Measurements from ENCODE around the gene SPIB. TPM values are rescaled to one million over a fixed set of nuclear protein-coding genes. Genes with fewer than 3 reads are reported as not detected.

Gene SPIB
- total RNA-seq, 1 experiment from 2014 or later, result 0.50 TPM

GRCh38 chr19:50428772-50429463 lies 10.2 kb downstream of the SPIB start:
- DNase-seq, result no peak
- peaks cover 11% of the 10 kb centered on the region for H3K4me1 ChIP-seq
- ChIA-PET POLR2A (no interaction called here), CTCF (no interaction called here)
- no peak overlapping the region for H3K4me3 ChIP-seq (ENCODE audit: low read depth, low read length)
- intact Hi-C loops (cut with micrococcal nuclease; ENCODE audit: unreplicated experiment), result no loop called here
- TF ChIP-seq CTCF (IDR thresholded peaks at IDR 0.05; ENCODE audit: insufficient read depth in 1 of 2, low read depth in 1 of 2, low read length in 1 of 2, severe bottlenecking in 1 of 2, unreplicated experiment in 1 of 2), result no peak
- H3K27me3 ChIP-seq (replicated peaks; ENCODE audit: control insufficient read depth, insufficient read depth, low read length), result no peaks in the 10 kb centered on the region
- Mint-ChIP-seq H3K27me3 (ENCODE audit: insufficient read depth, unreplicated experiment) (peaks cover 6% of the 10 kb centered on the region), H3K9me3 (ENCODE audit: unreplicated experiment) (no peaks in the 10 kb centered on the region), H3K27ac (ENCODE audit: unreplicated experiment) (no peak overlapping the region), H3K36me3 (ENCODE audit: insufficient read depth, unreplicated experiment) (peaks cover 12% of the 10 kb centered on the region), H3K4me1 (ENCODE audit: low read depth, unreplicated experiment) (peaks cover 7% of the 10 kb centered on the region), H3K4me3 (ENCODE audit: unreplicated experiment) (no peak overlapping the region)
- no peaks in the 10 kb centered on the region for H3K9me3 ChIP-seq
- BruUV-seq (replicated peaks), result no TSS peak
- no peaks in the 10 kb centered on the region for H3K36me3 ChIP-seq (ENCODE audit: control insufficient read depth, insufficient read depth, low read length)

GRCh38 chr19:50430888-50431342 lies 12.2 kb downstream of the SPIB start:
- Mint-ChIP-seq H3K27me3 (ENCODE audit: insufficient read depth, unreplicated experiment) (peaks cover 6% of the 10 kb centered on the region), H3K4me3 (ENCODE audit: unreplicated experiment) (peak overlapping the region; percentile 94), H3K4me1 (ENCODE audit: low read depth, unreplicated experiment) (peaks cover 7% of the 10 kb centered on the region), H3K27ac (ENCODE audit: unreplicated experiment) (peak overlapping the region; percentile 74), H3K36me3 (ENCODE audit: insufficient read depth, unreplicated experiment) (peaks cover 12% of the 10 kb centered on the region), H3K9me3 (ENCODE audit: unreplicated experiment) (no peaks in the 10 kb centered on the region)
- Histone ChIP-seq H3K27me3 (replicated peaks; ENCODE audit: control insufficient read depth, insufficient read depth, low read length) (no peaks in the 10 kb centered on the region), H3K9me3 (no peaks in the 10 kb centered on the region), H3K4me3 (ENCODE audit: low read depth, low read length) (no peak overlapping the region), H3K36me3 (ENCODE audit: control insufficient read depth, insufficient read depth, low read length) (no peaks in the 10 kb centered on the region), H3K4me1 (peaks cover 11% of the 10 kb centered on the region)
- BruUV-seq (replicated peaks), result TSS peak; percentile 95
- intact Hi-C loops (cut with micrococcal nuclease; ENCODE audit: unreplicated experiment), result loop anchor here (1.0 kb wide), 1 partner anchor 30 kb away; no protein-coding TSS in a partner anchor
- DNase-seq, result no peak
- POLR2A ChIA-PET, result interaction anchor here (0.5 to 0.6 kb wide), 2 partner anchors 11 to 73 kb away, joined by 3 to 5 read pairs; no protein-coding TSS in a partner anchor
- CTCF ChIA-PET, result interaction anchor here (0.6 to 1.2 kb wide), 2 partner anchors 62 to 63 kb away, joined by 3 read pairs; no protein-coding TSS in a partner anchor
- TF ChIP-seq CTCF (IDR thresholded peaks at IDR 0.05; ENCODE audit: insufficient read depth in 1 of 2, low read depth in 1 of 2, low read length in 1 of 2, severe bottlenecking in 1 of 2, unreplicated experiment in 1 of 2), result no peak

GRCh38 chr19:50431343-50432220 lies 12.8 kb downstream of the SPIB start:
- Mint-ChIP-seq H3K4me3 (ENCODE audit: unreplicated experiment) (peak overlapping the region; percentile 94), H3K27me3 (ENCODE audit: insufficient read depth, unreplicated experiment) (peaks cover 6% of the 10 kb centered on the region), H3K36me3 (ENCODE audit: insufficient read depth, unreplicated experiment) (peaks cover 12% of the 10 kb centered on the region), H3K9me3 (ENCODE audit: unreplicated experiment) (no peaks in the 10 kb centered on the region), H3K27ac (ENCODE audit: unreplicated experiment) (peak overlapping the region; percentile 74), H3K4me1 (ENCODE audit: low read depth, unreplicated experiment) (peaks cover 7% of the 10 kb centered on the region)
- POLR2A ChIA-PET, result interaction anchor here (0.5 kb wide), 1 partner anchor 73 kb away, joined by 5 read pairs; no protein-coding TSS in a partner anchor
- CTCF ChIA-PET, result interaction anchor here (0.6 to 1.4 kb wide), 2 partner anchors 29 to 64 kb away, joined by 3 read pairs; no protein-coding TSS in a partner anchor
- peak; percentile 89 to 95 for DNase-seq
- TF ChIP-seq CTCF (IDR thresholded peaks at IDR 0.05; ENCODE audit: insufficient read depth in 1 of 2, low read depth in 1 of 2, low read length in 1 of 2, severe bottlenecking in 1 of 2, unreplicated experiment in 1 of 2), result peak in 1 of 2 experiments; percentile 13
- peak overlapping the region; percentile 51 for H3K4me3 ChIP-seq (ENCODE audit: low read depth, low read length)
- H3K4me1 ChIP-seq, result peaks cover 11% of the 10 kb centered on the region
- intact Hi-C loops (cut with micrococcal nuclease; ENCODE audit: unreplicated experiment), result loop anchor here (1.0 kb wide), 1 partner anchor 30 kb away; no protein-coding TSS in a partner anchor
- H3K36me3 ChIP-seq (ENCODE audit: control insufficient read depth, insufficient read depth, low read length), result no peaks in the 10 kb centered on the region
- BruUV-seq (replicated peaks), result no TSS peak
- no peaks in the 10 kb centered on the region for H3K9me3 ChIP-seq
- H3K27me3 ChIP-seq (replicated peaks; ENCODE audit: control insufficient read depth, insufficient read depth, low read length), result no peaks in the 10 kb centered on the region
